Fibroblast of villous mesenchyme (primary cell): ENCODE results near the gene NENF. TPM values are rescaled to one million over a fixed set of nuclear protein-coding genes. Genes with fewer than 3 reads are reported as not detected.

Source experiments
- DNase-seq: peaks from one replicate; pipeline ENCODE4 v3.0.0-alpha.2; 2010; ENCODE audit warnings: low read depth
- H3K4me3 ChIP-seq: 2 replicates; pipeline ENCODE4 v1.5.1; 2011; ENCODE audit warnings: low read depth, mild to moderate bottlenecking, low read length
- total RNA-seq: library from RNA; depleted of rRNA; stranded (reverse); fragments of >200 nt; gene quantifications from 2 replicates; pipeline ENCODE4 v1.2.3, GENCODE V29; 2012
- TF ChIP-seq, protein P1 (sequence below): IDR thresholded peaks from 2 replicates; pipeline ENCODE4 v1.5.1; 2012; ENCODE audit warnings: low read depth, mild to moderate bottlenecking, low read length; ENCODE audit not compliant: insufficient read depth

NENF gene
- total RNA-seq, 1 donor, result 26.8 TPM

DNA sequence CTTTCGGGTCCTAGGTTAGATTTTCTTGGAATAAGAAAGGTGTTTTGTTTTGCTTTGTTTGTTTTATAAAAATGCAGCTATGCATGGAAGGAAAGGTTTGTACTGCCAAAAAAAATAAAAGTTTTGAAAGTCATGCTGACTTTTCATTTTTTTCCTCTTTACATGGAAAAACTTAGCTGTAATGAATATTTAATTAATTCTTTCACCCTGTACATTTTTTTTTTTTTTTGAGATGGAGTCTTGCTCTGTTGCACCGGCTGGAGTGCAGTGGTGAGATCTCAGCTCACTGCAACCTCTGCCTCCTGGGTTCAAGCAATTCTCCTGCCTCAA, 48.7 kb downstream of the NENF start:
- TF ChIP-seq, protein P1, sequence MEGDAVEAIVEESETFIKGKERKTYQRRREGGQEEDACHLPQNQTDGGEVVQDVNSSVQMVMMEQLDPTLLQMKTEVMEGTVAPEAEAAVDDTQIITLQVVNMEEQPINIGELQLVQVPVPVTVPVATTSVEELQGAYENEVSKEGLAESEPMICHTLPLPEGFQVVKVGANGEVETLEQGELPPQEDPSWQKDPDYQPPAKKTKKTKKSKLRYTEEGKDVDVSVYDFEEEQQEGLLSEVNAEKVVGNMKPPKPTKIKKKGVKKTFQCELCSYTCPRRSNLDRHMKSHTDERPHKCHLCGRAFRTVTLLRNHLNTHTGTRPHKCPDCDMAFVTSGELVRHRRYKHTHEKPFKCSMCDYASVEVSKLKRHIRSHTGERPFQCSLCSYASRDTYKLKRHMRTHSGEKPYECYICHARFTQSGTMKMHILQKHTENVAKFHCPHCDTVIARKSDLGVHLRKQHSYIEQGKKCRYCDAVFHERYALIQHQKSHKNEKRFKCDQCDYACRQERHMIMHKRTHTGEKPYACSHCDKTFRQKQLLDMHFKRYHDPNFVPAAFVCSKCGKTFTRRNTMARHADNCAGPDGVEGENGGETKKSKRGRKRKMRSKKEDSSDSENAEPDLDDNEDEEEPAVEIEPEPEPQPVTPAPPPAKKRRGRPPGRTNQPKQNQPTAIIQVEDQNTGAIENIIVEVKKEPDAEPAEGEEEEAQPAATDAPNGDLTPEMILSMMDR, result no peak
- no peak for DNase-seq

DNA sequence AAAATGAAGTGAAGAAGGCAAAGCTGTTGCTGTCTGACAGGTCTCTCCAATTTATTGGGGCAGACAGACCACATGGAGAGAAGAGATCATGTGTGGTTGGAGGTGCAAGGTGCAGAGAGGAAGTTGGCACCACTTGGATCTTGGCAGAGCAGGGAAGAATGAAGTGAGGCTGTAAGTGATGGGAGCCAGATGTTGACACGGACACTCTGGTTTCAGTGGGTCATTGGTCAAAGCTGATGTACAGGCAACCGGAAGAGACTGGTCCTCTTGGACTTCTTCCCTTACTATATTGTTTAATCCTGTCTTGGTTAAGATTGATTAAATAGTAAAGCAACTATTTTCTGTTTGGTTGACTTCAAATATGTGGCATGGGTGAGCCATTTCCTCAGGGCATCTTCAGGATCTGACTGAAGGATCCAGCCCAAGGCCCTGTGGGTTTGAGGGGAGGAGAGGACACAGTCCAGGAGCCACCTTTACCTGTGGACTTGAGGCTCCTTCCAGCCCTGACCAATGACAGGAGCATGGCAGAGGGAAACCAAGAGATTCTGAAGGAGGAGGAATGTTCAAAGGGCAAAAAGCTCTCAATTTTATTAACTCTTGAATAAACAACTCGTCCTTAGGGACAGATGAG, 49.4 kb downstream of the NENF start:
- H3K4me3 ChIP-seq, result no peak overlapping the region
- TF ChIP-seq, protein P1, result no peak
- no peak for DNase-seq

More for the DNA sequence above, 48.7 kb downstream of the NENF start:
- H3K4me3 ChIP-seq, result no peak overlapping the region

DNA sequence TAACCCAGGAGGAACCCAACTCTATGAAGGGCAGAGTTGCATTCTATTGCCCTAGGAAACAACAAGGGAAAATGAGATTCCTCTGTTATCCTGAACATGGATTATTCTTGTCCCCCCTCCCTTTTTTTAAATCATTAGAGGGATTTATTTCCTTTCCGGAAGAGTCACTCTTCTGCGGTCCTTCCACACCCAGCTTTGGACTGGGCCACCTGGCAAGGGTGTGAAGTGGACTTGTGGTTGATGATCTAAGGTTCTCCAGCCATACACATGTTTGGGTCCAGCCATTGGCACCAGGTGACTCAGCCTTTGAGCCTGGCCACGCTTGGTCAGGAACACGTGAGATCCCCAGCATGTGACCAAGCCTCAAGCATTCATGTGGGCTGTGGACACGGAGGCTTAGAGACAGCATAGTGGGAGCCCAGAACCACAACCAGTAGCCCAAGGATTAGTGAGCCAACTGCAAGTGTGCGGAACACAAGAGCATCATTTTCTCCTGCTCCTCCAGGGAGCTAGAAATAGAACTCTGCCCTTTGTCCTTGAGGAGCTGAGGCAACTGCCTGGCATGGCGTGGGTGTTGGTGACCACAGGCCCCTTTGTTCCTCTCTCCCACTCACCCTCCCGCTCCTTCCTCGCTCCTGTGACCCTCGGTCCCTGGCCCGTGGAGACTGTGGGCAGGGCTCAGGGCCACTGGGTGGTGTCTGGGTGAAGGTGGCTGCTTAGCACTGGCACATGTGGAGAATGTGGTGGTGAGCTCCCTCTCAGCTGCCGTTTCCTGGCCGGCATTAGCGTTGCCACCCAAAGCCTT, 50.1 kb downstream of the NENF start:
- TF ChIP-seq, protein P1, result no peak
- no peak for DNase-seq
- H3K4me3 ChIP-seq, result no peak overlapping the region

DNA sequence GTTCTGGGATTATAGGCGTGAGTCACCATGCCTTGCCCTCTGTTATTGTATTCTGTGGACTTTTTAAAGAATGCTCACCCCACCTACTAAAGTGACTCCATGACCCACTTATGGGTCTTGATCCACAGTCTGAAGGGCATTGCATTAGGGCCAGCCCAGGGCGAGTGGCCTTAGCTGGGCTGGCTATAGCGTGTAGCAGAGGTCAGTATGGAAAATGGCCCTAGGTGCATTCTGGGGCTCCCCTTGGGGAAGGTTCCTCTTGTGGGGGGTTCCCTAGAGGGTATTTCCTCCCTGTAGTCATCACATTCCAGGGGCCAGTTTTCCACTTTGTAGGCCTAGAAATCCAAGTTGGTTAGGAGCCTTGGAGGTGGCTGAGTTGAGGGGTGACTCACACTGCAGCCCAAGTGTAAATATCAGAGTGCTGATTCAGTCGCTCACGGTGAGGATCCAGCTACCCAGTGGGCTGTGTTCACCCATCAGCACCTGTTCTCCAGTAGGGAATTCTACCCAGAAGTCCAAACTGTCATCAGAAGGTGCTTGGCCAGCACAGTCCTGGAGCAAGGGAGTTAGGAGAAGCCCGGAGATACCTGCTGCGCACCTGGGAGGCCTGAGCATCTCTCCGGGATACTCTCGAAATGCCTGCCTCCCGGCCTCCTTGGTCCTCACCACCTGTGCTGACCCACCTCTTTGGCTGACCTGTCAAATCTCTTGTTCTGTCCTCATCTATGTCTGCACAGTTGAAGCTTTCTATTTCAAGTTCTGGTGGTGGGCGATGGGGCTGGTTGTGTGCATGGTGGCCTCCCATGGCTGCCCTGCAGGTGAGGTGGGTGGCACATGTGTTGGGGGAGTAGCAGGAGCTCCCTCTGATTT, 52.2 kb downstream of the NENF start:
- DNase-seq, result peak; percentile 28
- H3K4me3 ChIP-seq, result no peak overlapping the region
- TF ChIP-seq, protein P1, result no peak

DNA sequence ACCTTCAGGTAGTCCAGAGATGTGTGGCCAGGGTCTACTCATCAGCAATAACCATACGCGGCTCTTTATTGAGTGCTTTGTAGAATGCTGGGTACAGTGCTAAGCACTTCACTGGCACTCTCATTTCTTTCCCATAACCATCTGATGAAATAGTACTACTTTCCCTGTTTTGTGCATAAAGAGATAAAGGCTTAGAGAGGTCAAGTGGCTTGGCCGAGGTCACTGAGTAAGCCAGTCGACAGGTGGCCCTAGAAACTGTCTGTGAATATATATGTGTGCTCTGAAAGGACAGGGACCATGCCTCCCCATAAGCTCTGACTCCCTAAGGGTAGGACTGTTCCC, 52.8 kb downstream of the NENF start:
- DNase-seq, result no peak
- TF ChIP-seq, protein P1, result no peak
- H3K4me3 ChIP-seq, result no peak overlapping the region

DNA sequence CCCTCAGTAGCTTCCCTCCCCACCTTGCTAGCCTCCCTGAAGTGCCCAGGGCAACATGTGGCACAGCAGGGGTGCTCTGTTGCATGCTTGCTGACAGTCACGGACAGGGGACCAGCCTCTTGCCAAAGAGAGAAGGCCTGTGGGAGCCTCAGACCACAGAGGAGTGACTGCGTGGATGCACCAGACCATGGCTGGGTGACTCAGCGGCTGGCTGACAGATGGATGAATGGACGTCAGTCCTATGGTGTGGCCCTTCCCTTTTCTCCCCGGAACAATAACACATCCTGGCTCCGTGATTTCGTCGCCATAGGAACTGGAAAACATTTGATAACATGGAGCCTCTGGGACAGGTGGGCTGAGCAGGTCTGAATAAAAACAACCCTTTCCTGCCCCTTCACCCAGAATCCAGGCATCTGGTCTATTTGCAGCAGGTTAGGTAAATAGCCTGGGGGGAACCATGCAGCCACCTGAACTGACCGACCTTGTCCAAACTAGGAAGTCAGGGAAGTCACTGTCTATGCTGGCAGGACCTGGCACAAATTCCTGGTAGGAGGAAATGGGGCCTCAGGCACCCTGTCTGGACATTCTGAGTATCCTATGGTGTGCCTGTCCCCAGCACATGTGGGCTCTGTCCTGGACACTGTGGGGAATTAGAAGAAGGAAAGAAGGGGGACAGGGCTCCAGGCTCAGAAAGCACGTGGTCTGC, 53.3 kb downstream of the NENF start:
- peak; percentile 78 for DNase-seq
- no peak overlapping the region for H3K4me3 ChIP-seq
- TF ChIP-seq, protein P1, result no peak
